HCT116 (cell line): Measurements from ENCODE around the gene CDH4. TPM values are rescaled to one million over a fixed set of nuclear protein-coding genes. Genes with fewer than 3 reads are reported as not detected.

ENCODE experiments used
- ATAC-seq: fragments of 200-7000 bp; cut with Tn5 transposase; 2 replicates; pipeline ENCODE4 v1.9.1; 2020; ENCODE audit warnings: mild to moderate bottlenecking, moderate library complexity
- BruUV-seq: library from RNA; stranded (reverse); fragments of 400-500 nt; replicated peaks from 2 replicates; lab custom pipeline; 2021; lab: Mats Ljungman, UMichigan
- CTCF ChIA-PET: fragments of 300-600 bp; sonication (Branson Sonifier 250); formaldehyde crosslinking; loops from one replicate; lab custom pipeline; 2021; ENCODE audit warnings: antibody characterized with exemption; lab: Charles Lee
- POLR2A ChIA-PET: fragments of 300-600, 350-600 bp; sonication (Branson Sonifier 250); formaldehyde crosslinking; loops from one replicate; lab custom pipeline; 2021; ENCODE audit warnings: antibody characterized with exemption; lab: Charles Lee
- RAD21 ChIA-PET, 2 experiments: fragments of 300-600 bp; sonication (Branson Sonifier 250); formaldehyde crosslinking; loops; one replicate each; lab custom pipeline; 2023; ENCODE audit warnings: low total read pairs in 2 of 2; ENCODE audit not compliant: uncharacterized antibody in 2 of 2, unreplicated experiment in 2 of 2, low non-redundant PET in 1 of 2; lab: Charles Lee
- DNase-seq: peaks from one replicate; pipeline ENCODE4 v3.0.0-alpha.2; 2010; ENCODE audit warnings: low read depth, low spot score
- H2AFZ ChIP-seq: fragments of 200-600 bp; shearing (Covaris generic), sonication (generic); 2 replicates; pipeline ENCODE4 v1.6.1; 2017; ENCODE audit warnings: low read depth, mixed run types, mixed read lengths, antibody characterized with exemption, low read length; ENCODE audit not compliant: poor library complexity, severe bottlenecking
- H3K27ac ChIP-seq: 2 replicates; pipeline ENCODE4 v1.5.1; 2012; ENCODE audit warnings: low read depth, low read length
- H3K27me3 ChIP-seq: fragments of 200-600 bp; sonication (generic); 2 replicates; pipeline ENCODE4 v1.6.1; 2016; ENCODE audit warnings: mixed run types, low read length, mixed read lengths; ENCODE audit not compliant: insufficient read depth
- H3K36me3 ChIP-seq, 2 experiments: fragments of 200-500 bp in 1 of 2; fragments of 200-600 bp in 1 of 2; sonication (Bioruptor generic) in 1 of 2; sonication (generic) in 1 of 2; 2 replicates each; pipeline versions ENCODE4 v1.5.1 to v1.6.1; 2014 to 2016; ENCODE audit warnings: low read length in 2 of 2, inconsistent platforms in 1 of 2, mixed read lengths in 1 of 2, mixed run types in 1 of 2; ENCODE audit not compliant: insufficient read depth in 2 of 2, control insufficient read depth in 1 of 2
- H3K4me1 ChIP-seq, 2 experiments: fragments of 200-600 bp in 1 of 2; sonication (generic) in 1 of 2; 2 replicates each; pipeline versions ENCODE4 v1.5.1 to v1.6.1; 2012 to 2017; ENCODE audit warnings: low read length in 2 of 2, inconsistent platforms in 1 of 2, mild to moderate bottlenecking in 1 of 2, mixed read lengths in 1 of 2, mixed run types in 1 of 2, moderate library complexity in 1 of 2; ENCODE audit not compliant: insufficient read depth in 2 of 2, control insufficient read depth in 1 of 2
- H3K4me2 ChIP-seq: fragments of 200-600 bp; sonication (generic); 2 replicates; pipeline ENCODE4 v1.6.1; 2017; ENCODE audit warnings: mixed run types, low read length, mixed read lengths
- H3K4me3 ChIP-seq, 2 experiments: fragments of 200-600 bp in 1 of 2; sonication (generic) in 1 of 2; replicated peaks in 1 of 2; 2 replicates each; pipeline ENCODE4 v1.5.1; 2011 to 2016; ENCODE audit warnings: low read length in 2 of 2, control low read depth in 1 of 2, low read depth in 1 of 2, mild to moderate bottlenecking in 1 of 2, mixed read lengths in 1 of 2, mixed run types in 1 of 2
- H3K79me2 ChIP-seq: fragments of 200-600 bp; sonication (generic); 2 replicates; pipeline ENCODE4 v1.6.1; 2017; ENCODE audit warnings: mild to moderate bottlenecking, mixed run types, low read length, moderate library complexity, mixed read lengths; ENCODE audit not compliant: insufficient read depth
- H3K9ac ChIP-seq: fragments of 200-600 bp; sonication (generic); 2 replicates; pipeline ENCODE4 v1.6.1; 2016; ENCODE audit warnings: low read length, mixed read lengths
- H3K9me2 ChIP-seq: fragments of 200-600 bp; sonication (generic), shearing (Covaris generic); 2 replicates; pipeline ENCODE4 v1.6.1; 2017; ENCODE audit warnings: mixed run types, mild to moderate bottlenecking, moderate library complexity; ENCODE audit not compliant: insufficient read depth
- H3K9me3 ChIP-seq, 2 experiments: fragments of 200-500 bp in 1 of 2; fragments of 200-600 bp in 1 of 2; sonication (Bioruptor generic) in 1 of 2; sonication (generic) in 1 of 2; 2 replicates each; pipeline ENCODE4 v1.6.1; 2014 to 2017; ENCODE audit warnings: low read length in 2 of 2, mixed read lengths in 2 of 2, inconsistent platforms in 1 of 2, low read depth in 1 of 2, mild to moderate bottlenecking in 1 of 2, mixed run types in 1 of 2, moderate library complexity in 1 of 2; ENCODE audit not compliant: control insufficient read depth in 1 of 2, insufficient read depth in 1 of 2
- H4K20me1 ChIP-seq: fragments of 200-600 bp; sonication (generic), shearing (Covaris generic); 2 replicates; pipeline ENCODE4 v1.6.1; 2017; ENCODE audit warnings: mixed run types, mild to moderate bottlenecking, moderate library complexity; ENCODE audit not compliant: insufficient read depth
- MAX ChIP-seq: IDR thresholded peaks from 2 replicates; pipeline ENCODE4 v1.6.1; 2012
- POLR2AphosphoS5 ChIP-seq: IDR thresholded peaks from 2 replicates; pipeline ENCODE4 v1.6.1; 2011; ENCODE audit warnings: mild to moderate bottlenecking, low read depth, low read length, moderate library complexity
- SIN3A ChIP-seq: IDR thresholded peaks from 2 replicates; pipeline ENCODE4 v1.6.1; 2012; ENCODE audit warnings: low read depth
- ZBTB33 ChIP-seq: IDR thresholded peaks from 2 replicates; pipeline ENCODE4 v1.6.1; 2011; ENCODE audit warnings: mild to moderate bottlenecking, low read length, moderate library complexity; ENCODE audit not compliant: insufficient replicate concordance; ENCODE audit errors: extremely low read depth
- intact Hi-C: fragments of 100-400 bp; cut with micrococcal nuclease; formaldehyde crosslinking; loops from 2 replicates; pipeline ENCODE4 v1.10.0; 2022
- total RNA-seq: library from RNA; stranded (reverse); gene quantifications from one replicate; pipeline ENCODE4 v1.2.1, GENCODE V29; 2021; ENCODE audit not compliant: unreplicated experiment
- TF ChIP-seq, protein P1 (sequence below), 3 experiments: fragments of 200-600 bp in 1 of 3; sonication (generic) in 1 of 3; IDR thresholded peaks in 2 of 3; conservative IDR thresholded peaks in 1 of 3; 2 replicates each; pipeline ENCODE4 v1.5.1; 2012 to 2017; ENCODE audit warnings: low read depth in 2 of 3, low read length in 2 of 3, antibody characterized with exemption in 1 of 3, borderline replicate concordance in 1 of 3, control low read depth in 1 of 3, mild to moderate bottlenecking in 1 of 3, mixed read lengths in 1 of 3, mixed run types in 1 of 3, moderate library complexity in 1 of 3; ENCODE audit not compliant: insufficient read depth in 1 of 3
- TF ChIP-seq, protein P2 (sequence below): IDR thresholded peaks from 2 replicates; pipeline ENCODE4 v1.6.1; 2012

The CDH4 gene
- total RNA-seq, 1 experiment from 2014 or later = not detected

GRCh38 chr20:61259741-61260140 lies 7.7 kb downstream of the CDH4 start:
- intact Hi-C loops = no loop called here
- H3K27me3 ChIP-seq = no peaks in the 10 kb centered on the region
- H2AFZ ChIP-seq = no peak overlapping the region
- no peak for ATAC-seq
- DNase-seq = no peak
- ChIA-PET CTCF (no interaction called here), RAD21 (no interaction called here), POLR2A (no interaction called here)
- no peak overlapping the region for H3K4me2 ChIP-seq
- H3K27ac ChIP-seq = no peak overlapping the region
- TF ChIP-seq, protein P1, sequence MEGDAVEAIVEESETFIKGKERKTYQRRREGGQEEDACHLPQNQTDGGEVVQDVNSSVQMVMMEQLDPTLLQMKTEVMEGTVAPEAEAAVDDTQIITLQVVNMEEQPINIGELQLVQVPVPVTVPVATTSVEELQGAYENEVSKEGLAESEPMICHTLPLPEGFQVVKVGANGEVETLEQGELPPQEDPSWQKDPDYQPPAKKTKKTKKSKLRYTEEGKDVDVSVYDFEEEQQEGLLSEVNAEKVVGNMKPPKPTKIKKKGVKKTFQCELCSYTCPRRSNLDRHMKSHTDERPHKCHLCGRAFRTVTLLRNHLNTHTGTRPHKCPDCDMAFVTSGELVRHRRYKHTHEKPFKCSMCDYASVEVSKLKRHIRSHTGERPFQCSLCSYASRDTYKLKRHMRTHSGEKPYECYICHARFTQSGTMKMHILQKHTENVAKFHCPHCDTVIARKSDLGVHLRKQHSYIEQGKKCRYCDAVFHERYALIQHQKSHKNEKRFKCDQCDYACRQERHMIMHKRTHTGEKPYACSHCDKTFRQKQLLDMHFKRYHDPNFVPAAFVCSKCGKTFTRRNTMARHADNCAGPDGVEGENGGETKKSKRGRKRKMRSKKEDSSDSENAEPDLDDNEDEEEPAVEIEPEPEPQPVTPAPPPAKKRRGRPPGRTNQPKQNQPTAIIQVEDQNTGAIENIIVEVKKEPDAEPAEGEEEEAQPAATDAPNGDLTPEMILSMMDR (IDR thresholded peaks at IDR 0.05 in 2 of 3, conservative IDR thresholded peaks at IDR 0.05 in 1 of 3; ENCODE audit: borderline replicate concordance in 1 of 3, insufficient read depth in 1 of 3, low read depth in 2 of 3, low read length in 2 of 3) = no peak
- TF ChIP-seq ZBTB33 = no peak
- no peak for TF ChIP-seq MAX
- TF ChIP-seq POLR2AphosphoS5 = no peak
- TF ChIP-seq, protein P2, sequence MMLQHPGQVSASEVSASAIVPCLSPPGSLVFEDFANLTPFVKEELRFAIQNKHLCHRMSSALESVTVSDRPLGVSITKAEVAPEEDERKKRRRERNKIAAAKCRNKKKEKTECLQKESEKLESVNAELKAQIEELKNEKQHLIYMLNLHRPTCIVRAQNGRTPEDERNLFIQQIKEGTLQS = no peak
- TF ChIP-seq SIN3A = no peak
- H4K20me1 ChIP-seq = no peaks in the 10 kb centered on the region
- no peaks in the 10 kb centered on the region for H3K9me2 ChIP-seq
- no peak overlapping the region for H3K9ac ChIP-seq
- no peaks in the 10 kb centered on the region for H3K4me1 ChIP-seq
- no peak overlapping the region for H3K4me3 ChIP-seq
- H3K9me3 ChIP-seq = peaks cover 3 to 13% of the 10 kb centered on the region in 2 experiments; a peak in 2 of 4 replicates
- BruUV-seq = no TSS peak
- H3K36me3 ChIP-seq = no peaks in the 10 kb centered on the region
- no peaks in the 10 kb centered on the region for H3K79me2 ChIP-seq
